GM21423 (cell line): ENCODE data around the gene GRM1.
A peak's percentile ranks its signal among the peaks of the same experiment; 100 is the strongest.

Source experiments
- ATAC-seq: cut with Tn5 transposase; IDR thresholded peaks from one replicate; pipeline ENCODE4 v1.9.1; 2021; ENCODE audit warnings: mild to moderate bottlenecking, moderate library complexity; ENCODE audit not compliant: unreplicated experiment

Gene GRM1

DNA sequence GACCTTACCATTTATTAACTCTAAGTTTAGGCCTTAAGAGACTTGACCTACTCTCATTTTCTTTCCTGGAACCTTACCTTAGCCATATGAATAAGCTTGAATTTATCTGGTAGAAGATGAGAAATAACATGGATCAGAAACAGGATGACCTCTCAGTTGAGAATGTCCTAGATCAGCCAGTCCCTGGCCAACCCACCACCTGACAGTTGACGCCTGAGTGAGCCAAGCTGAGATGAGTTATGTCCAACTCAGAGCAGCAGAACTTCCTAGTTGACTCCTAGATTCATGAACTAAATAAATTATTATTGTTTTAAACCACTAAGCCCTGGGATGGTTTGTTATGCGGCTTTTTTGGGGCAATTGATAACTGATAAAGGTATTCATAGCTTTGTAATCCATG, 281.8 kb downstream of the GRM1 start:
- ATAC-seq, result no peak

DNA sequence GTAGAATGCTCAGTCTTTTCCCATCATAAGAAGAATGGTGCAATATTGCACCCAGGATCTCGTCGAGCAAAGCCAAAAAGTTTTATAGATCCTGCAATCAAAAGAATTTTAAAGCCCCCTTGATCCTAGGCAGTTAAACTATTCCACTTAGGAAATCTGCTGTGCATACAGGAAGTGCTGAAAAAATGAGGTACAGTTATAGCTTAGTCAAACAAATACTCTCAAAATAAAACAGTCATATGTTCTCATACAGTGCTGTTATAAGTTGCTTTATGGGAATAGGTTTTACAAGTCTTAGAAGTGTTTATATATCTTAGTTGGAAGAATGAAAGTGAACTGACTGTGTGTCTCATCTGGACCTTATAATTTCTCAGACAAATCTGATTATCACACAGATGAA, 282.2 kb downstream of the GRM1 start:
- no peak for ATAC-seq

DNA sequence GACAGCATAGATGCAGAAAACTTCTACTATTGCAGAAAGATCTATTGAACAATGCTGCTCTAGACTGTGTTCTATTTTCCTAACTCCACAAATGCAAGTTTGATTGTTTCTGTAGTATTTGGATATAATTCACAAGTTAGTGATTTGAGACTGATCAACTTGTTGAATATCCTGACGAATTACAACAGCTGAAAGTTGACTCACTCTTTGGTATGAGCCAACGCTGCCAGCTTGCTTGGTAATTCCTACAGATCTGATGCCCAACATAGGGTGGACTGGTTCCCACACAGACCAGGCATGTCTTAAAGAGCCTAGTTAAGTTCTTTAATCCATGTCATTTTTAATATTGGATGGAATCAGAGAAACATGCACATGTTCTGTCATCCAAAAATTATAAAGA, 283.7 kb downstream of the GRM1 start:
- ATAC-seq, result no peak

DNA sequence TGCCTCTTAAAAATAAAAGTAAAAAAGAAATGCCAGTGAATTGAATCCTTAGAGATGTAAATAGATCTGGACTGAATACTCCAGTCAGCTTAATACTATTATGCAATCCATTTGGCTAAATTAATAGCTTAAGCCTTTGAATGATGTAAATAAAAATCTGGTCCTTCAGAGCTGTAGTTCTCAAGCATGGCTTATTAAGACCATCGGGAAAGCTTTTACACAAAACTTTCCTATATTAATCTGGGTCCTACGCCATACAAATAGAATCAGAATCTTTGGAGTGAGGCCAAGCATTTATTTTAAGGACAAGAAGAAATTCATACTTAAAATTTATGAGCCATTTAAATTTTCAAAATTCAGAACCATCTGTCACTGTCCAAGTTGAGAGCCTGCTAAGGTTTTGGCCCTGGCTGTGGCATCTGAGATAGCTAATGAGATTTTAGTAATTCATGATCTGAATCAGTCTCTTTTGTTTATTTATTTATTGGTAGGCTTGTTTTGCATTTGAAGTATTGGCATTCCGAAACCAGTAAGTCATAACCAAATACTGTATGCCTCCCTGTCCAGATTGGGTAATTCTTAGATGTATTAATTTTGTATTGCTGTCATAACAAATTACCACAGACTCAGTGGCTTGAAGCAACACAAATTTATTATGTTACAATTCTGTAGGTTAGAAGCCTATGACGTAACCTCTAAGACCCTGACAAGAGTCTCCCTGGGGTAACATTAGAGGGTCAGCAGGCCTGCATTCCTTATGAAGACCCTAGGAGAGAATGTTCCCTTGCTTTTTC, 286.7 kb downstream of the GRM1 start:
- ATAC-seq, result no peak

DNA sequence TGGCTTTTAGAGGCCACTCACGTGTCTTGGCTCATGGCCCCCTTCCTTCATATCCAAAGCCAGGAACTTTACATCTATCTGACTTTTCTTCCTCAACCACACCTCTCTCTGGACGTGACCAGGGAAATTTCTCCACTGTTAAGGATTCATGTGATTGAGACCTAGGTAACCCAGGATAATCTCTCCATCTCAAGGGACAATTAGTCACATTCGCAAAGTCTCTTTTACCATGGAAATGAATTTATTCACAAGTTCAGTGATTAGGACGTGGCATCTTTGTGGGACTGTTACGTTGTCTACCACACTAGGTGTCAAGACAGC, 287.3 kb downstream of the GRM1 start:
- no peak for ATAC-seq

DNA sequence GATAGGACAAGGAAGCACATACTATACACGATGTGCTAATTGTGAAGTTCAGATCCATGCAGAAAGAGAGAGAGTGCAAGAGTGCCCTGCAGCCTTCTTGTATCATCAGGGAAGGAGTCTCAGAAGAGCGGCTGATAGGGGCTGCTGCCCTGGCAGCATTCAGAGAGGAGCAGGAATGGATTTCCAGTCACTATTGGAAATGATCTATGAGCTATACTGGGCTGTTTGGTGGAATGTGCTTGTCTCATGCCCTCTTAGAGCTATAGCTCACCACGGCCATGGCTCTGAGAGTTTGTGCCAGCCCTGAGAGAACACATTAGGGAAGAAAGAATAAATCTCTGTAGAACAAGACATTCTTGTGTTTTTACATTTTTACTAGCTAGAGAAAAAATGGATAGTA, 302.2 kb downstream of the GRM1 start:
- ATAC-seq, result no peak

DNA sequence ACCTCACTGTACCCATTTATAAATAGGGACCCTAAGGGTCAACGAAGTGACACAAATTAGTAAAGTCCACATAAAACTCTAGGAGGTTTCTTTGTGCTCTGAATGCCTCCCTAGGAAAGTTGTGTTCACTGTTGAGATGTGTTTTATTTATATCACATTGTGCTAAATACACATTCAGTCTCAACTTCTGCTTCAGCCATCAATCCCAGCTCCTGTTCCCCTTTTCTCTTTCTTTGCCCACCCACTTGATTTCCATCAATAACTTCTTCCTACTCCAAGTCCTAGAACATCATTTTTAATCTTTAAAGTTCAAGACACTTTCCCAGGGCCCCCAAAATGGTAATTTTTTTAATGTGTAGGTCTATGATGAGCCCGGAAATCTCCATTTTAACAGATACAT, 306.5 kb downstream of the GRM1 start:
- no peak for ATAC-seq

DNA sequence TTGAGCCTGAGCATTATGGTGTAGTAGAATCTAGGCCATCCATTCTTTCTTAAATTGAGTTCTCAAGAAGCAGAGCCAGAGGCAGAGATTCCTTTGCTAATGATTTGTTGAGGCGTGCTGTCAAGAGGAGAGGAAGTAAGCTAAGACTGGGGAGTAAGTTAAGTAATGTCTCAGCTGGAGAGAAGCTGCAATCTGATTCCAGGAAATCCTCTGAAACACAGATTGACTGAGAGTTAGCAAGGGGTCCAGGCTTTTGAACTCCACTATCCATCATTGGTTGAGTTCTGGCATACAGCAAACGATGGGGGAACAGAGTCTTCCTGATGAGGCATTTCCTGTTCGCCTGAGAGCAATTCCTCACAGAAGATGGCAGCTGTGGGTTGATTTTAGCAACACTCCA, 307.3 kb downstream of the GRM1 start:
- no peak for ATAC-seq

DNA sequence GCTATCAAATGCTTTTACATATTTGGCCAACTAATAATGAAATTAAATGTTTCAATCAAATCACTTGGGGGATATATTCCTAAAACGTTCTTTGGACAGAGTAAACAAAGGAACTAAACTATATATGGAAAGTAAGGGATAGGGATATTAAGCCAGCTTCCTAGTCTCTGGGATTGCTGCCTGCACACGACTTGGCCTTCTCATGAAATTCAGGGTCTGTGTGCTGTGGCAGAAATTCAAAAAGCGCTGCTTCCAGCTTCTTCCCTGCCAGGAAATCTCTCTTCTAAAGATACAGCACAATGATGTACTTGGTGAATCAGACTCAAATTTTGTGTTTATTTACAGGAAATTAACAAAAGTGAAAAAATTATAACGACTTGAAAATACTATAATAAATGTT, 308.5 kb downstream of the GRM1 start:
- ATAC-seq, result no peak

DNA sequence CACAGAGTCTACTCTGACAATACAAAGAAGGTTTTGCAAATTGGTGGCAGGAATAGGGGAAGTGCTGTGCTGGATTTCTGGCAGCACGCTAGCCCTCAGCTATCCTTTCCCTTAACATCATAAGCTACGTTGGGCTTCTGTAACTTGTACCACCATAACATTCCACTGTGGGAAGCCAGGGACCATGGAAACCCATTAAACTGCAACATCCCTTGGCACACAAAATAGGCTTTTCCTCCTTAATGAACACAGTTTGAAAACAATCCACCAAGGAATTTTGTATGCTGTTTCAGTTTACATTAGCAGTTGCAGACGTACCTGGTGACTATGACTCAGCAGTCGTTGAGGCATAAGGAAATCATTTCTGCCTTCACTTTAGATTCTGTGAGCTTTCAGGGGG, 310.9 kb downstream of the GRM1 start:
- ATAC-seq, result no peak

DNA sequence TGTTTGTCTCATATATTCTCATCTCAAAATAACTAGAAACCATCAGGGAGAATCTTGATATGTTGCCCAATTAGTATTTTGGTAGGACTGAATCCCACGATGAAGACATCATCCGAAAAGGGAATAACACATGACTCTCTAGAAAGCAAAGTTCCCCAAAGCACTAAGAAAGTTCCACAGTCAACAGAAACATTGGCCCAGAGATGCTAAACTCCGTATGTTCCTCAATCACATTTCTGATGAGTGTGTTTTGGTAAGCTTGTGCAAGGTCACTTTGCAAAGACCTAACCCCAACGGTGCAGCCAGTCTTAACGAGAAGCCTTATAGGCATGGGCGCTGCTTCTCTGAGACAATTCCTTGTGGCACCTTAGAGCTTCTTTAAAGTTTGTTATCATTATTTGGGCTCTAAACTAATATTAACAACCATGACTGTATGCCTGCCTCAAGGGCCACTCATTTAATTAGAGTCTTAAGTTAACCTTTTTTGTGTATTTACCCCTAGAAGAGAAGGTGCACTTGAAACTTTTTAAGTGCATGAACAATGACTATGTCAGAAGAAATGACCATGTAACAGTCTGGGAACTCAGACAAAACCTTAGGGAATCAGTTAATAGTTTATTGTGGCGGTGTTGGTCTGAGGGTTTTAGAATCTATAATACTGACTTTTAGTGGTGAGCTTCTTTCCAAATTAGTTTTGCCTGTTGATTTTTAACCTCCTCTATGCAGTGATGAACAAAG, 312.8 kb downstream of the GRM1 start:
- ATAC-seq, result no peak

DNA sequence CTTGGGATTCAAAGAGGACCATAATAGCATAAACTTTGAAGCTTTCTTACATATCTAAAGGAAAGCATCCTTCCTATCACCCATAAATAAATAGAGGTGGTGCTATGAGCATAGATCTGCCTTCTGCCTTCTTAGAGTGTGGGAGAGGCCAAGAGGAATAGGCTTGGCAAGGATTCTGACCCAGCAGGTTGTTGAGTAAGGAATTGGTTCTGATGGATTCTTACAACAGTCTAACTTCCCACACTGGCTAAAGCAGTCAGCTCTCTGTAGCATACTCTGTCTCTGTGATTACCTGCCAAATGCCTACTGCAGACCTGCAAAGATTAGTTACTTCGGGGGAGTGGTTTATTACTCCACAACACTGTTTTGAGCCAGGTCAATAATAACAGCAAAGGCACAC, 316.7 kb downstream of the GRM1 start:
- no peak for ATAC-seq

DNA sequence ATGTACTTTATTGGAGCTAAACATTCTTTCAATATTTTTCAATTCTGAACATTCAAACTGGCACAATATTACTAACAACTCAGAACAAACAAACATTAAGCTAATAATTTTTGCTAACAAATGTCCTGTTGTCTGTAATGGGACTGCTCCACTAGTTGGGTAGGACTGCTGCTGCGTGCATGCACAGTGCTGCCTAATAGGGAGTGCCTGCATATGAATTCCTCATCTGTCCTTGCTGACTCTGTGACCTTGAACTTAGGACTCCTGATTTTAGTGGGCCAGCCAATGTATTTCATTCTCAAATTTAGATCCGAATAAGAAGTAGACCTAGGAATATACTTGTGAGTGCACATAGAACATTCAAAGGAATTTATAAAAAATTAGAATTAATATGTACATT, 318.2 kb downstream of the GRM1 start:
- no peak for ATAC-seq

DNA sequence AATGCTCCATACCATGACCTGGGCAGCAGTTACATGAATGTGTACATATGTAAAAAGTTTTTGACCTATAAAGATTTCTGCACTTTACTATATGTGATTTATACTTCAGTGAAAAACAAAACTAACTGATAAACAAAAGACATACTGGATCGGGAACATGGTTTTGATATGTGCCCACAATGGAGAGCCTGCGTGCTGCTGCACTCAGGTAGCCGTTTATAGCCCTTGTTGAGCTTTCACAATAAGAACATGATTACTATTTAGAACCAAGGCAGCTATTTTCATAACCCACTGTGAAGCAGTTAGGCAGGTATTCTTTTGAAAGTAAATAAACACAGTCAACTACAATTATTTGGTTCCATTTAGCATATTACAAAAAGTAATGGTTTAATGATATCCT, 318.8 kb downstream of the GRM1 start:
- no peak for ATAC-seq

DNA sequence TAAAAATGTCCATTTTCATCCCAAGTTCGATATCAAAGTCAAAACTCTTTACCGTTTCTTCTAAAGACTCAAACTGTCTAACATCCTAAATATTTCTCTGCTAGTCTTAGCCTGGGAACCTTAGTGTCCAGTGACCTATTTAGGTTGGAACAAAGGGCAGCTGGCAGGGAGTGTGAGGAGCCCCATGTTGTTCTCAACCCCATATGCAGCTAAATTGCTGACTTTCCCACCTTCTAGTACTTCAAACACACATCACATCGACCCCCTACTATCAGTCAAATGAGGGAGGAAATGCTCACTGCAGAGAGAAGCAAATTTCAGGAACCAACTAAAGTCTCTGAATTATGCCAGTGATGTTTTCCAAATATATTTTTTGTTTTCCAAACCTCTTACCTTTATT, 322.2 kb downstream of the GRM1 start:
- no peak for ATAC-seq

DNA sequence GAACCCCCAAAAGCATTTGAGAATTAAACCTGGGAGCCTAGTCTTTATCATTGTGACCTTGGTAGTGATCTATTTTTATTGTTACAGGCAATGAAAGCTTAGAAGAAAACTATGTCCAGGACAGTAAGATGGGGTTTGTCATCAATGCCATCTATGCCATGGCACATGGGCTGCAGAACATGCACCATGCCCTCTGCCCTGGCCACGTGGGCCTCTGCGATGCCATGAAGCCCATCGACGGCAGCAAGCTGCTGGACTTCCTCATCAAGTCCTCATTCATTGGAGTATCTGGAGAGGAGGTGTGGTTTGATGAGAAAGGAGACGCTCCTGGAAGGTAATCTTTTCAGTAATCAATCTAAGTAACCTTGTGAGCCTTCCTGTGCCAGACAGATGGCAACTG, 323.3 kb downstream of the GRM1 start:
- no peak for ATAC-seq

DNA sequence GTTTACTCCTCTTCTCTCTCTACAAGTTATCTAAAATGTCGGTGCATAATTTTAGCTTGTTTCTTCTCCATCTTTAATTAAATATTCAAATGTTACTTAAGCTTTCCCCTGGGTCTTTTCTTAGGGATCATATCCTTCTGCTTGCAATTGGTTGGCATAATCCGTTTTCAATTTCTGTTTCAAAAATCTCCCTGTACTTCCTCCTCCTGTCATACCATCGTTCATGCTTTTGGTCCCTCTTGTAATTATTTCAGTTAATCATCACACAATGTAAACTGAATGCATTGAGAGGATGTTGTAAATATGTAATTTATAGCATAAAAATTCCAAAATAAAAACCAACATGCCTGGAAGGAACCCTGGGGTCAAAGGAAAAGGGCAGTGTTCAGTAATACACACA, 325.6 kb downstream of the GRM1 start:
- no peak for ATAC-seq

DNA sequence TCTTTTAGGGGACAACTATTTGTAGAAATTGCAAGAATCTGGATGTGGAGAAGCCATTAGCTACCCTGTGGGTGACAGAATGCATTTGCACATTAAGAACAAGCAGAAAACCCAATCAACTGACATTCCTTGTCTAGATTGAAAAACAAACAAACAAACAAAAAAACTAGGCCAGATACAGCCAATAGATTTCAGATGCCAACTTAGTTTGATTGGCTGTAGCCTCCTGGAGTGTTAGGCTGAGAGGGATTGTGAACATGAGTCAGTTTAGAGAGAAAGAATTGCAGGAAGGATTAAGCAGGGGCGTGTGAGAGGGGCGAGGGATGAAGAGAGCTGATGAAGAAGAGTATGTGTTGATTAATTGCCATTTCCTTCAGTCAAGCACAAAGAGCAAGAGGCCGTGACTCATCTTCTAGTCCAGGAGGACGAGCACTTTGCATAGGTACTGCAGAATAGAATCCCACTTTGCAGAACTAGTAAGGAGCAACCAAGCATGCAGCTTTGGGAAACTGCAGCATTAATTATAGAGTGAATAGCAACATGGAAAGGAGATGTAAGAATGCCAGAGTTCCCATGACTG, 326.7 kb downstream of the GRM1 start:
- ATAC-seq, result no peak

DNA sequence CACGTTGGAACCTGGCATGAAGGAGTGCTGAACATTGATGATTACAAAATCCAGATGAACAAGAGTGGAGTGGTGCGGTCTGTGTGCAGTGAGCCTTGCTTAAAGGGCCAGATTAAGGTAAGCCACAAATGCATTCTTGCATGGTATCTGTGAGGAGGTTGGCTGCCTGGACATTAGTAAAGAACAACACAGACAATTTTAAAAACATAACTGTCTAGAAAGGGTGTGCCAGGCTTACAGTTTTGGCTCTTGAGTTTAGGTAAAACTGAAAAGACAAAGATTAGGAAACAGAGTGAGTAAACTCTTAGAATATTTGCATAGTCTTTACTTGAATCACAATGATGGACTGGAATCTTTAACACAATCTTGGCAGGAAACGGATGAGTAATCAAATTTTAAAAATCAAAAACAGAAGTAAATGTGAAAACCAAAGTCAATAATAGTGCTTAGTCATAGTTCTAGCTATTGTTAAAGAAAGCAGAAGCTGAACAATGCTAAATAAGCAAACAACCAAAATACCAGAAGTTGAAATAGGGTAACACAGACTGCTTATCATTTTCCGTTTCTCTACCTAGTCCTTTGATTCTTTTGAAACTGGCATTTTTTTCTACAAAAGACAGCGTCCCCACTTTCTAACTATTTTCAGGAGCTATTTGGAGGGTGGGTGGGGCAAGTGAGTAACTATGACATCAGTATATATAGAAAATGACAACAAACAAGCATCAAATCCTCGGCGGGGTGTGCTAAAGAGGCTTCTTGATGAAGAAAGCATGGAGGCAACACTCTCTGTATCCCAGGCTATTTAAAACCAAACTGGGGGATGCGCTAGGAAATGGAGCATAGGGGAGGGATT, 328.9 kb downstream of the GRM1 start:
- peak; percentile 51 for ATAC-seq

DNA sequence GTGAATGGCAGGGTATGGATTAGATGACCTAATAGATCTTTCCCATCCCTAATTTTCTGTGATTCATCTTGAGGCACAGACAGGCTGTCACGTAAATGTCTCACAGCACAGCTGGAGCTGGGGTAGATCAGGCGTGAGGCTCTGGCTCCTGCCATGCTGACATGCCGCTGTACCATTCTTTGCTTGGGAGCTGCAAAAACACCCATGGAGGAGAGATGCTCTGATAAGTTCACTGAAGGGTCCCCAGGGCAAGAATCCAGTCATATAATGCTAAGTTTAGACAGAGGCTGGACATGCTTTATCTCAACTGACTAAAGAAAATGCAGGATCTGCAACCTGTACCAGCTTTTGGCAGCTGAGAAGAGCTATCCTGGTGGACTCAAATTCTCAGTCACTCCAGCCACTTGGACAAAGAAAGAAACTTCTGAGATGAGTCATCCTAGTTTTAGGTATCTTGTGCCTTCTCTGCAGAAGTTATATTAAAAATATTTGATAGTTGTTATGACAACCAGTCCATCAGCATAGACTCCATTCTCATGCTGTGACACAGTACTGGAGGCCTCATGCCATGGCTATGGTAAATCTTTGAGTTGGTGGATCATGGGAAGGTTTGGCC, 329.7 kb downstream of the GRM1 start:
- no peak for ATAC-seq

DNA sequence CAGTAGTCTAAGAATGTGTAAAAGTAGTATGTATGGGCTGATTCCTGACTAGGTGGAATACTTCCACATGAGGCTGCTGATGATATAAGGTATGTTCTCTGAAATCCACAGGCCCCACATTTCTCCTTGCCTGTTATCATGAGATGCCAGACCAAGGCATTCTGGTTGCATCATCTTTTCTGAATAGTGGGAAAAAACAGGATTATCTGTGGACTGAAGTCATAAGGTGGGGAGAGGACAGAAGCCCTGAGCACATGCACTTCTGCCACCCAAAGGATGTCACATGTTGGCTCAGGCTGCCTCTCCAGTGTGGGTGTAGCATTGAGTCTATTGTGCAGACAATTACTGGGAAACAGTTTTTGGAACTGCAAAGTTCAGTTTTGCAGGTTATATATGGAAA, 330.3 kb downstream of the GRM1 start:
- ATAC-seq, result no peak
